Liver (tissue), 3 donors: ENCODE measurements around the gene ANXA9.

ENCODE experiments used
- ATF3 ChIP-seq: IDR thresholded peaks from 2 replicates; pipeline ENCODE4 v1.6.1; 2016; ENCODE audit warnings: antibody characterized with exemption
- CTCF ChIP-seq: fragments of 150-350 bp; IDR thresholded peaks from 2 replicates; pipeline ENCODE4 v1.5.1; 2017; ENCODE audit warnings: improper control_type of control experiment, low read depth, low read length; ENCODE audit not compliant: missing input control
- GABPA ChIP-seq, 2 donors: IDR thresholded peaks in 1 of 2; conservative IDR thresholded peaks in 1 of 2; 2 replicates each; pipeline ENCODE4 v1.6.1; 2016; ENCODE audit warnings: antibody characterized with exemption in 2 of 2, mild to moderate bottlenecking in 1 of 2, moderate library complexity in 1 of 2
- JUND ChIP-seq, 2 donors: IDR thresholded peaks; 2 replicates each; pipeline ENCODE4 v1.6.1; 2016; ENCODE audit warnings: antibody characterized with exemption in 2 of 2
- MAX ChIP-seq: IDR thresholded peaks from 2 replicates; pipeline ENCODE4 v1.6.1; 2016; ENCODE audit warnings: antibody characterized with exemption
- RAD21 ChIP-seq, 2 donors: IDR thresholded peaks; 2 replicates each; pipeline ENCODE4 v1.6.1; 2016; ENCODE audit warnings: antibody characterized with exemption in 2 of 2, mild to moderate bottlenecking in 2 of 2
- REST ChIP-seq: IDR thresholded peaks from 2 replicates; pipeline ENCODE4 v1.6.1; 2016; ENCODE audit warnings: antibody characterized with exemption, mild to moderate bottlenecking
- RXRA ChIP-seq, 2 donors: IDR thresholded peaks; 2 replicates each; pipeline ENCODE4 v1.6.1; 2017 to 2018; ENCODE audit warnings: antibody characterized with exemption in 2 of 2, mild to moderate bottlenecking in 1 of 2
- SP1 ChIP-seq: IDR thresholded peaks from 2 replicates; pipeline ENCODE4 v1.6.1; 2018; ENCODE audit warnings: antibody characterized with exemption, mild to moderate bottlenecking
- TAF1 ChIP-seq: conservative IDR thresholded peaks from 2 replicates; pipeline ENCODE4 v1.6.1; 2016; ENCODE audit warnings: antibody characterized with exemption, mild to moderate bottlenecking
- ZBTB33 ChIP-seq: IDR thresholded peaks from 2 replicates; pipeline ENCODE4 v1.6.1; 2016; ENCODE audit warnings: antibody characterized with exemption
- donor health status: healthy.
- donor health status: healthy.

GRCh38 chr1:151036356-151036755, 54.3 kb downstream of the ANXA9 start, which contains the start of gene BNIPL:
- TF ChIP-seq JUND (IDR thresholded peaks at IDR 0.05): no peak
- no peak for TF ChIP-seq CTCF
- no peak for TF ChIP-seq TAF1
- TF ChIP-seq REST: no peak
- TF ChIP-seq ATF3: no peak
- no peak for TF ChIP-seq GABPA (IDR thresholded peaks at IDR 0.05 in 1 of 2, conservative IDR thresholded peaks at IDR 0.05 in 1 of 2)
- no peak for TF ChIP-seq ZBTB33
- no peak for TF ChIP-seq RAD21 (IDR thresholded peaks at IDR 0.05)
- TF ChIP-seq MAX: no peak
- TF ChIP-seq SP1: no peak
- no peak for TF ChIP-seq RXRA (IDR thresholded peaks at IDR 0.05)
